SIG-M5 treated with dmso at 0.1 percent for 504 hours (cell line): Measurements from ENCODE around the gene TRIO.

Experiments used
- DNase-seq: peaks from one replicate; lab custom pipeline; 2025; ENCODE audit not compliant: unreplicated experiment; lab: John Stamatoyannopoulos, UW

TRIO gene

DNA sequence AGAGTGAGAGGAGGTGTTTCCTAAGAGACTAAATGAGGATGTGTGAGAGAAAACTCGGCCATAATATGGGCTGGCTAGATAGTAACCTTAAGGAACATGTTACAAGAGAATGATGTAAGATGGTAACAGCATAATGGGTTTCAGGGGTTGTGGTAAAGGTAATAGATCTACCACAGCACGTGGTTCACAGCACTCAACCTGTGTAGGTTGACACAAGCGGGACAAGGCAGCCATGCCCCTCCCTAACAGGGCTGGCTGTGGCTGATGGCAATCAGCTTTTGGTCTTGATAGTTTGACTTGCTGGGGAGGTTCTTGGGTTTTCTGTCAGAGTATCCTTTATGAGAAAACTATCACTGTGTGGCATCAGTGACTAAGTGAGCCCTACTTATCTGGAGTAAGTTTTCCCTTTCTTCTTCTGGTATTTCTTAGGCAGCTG lies 138.6 kb downstream of the TRIO start:
- no peak for DNase-seq

- no peak for DNase-seq
Measured at GRCh38 chr5:14283139-14283538, 140.0 kb downstream of the TRIO start.

DNA sequence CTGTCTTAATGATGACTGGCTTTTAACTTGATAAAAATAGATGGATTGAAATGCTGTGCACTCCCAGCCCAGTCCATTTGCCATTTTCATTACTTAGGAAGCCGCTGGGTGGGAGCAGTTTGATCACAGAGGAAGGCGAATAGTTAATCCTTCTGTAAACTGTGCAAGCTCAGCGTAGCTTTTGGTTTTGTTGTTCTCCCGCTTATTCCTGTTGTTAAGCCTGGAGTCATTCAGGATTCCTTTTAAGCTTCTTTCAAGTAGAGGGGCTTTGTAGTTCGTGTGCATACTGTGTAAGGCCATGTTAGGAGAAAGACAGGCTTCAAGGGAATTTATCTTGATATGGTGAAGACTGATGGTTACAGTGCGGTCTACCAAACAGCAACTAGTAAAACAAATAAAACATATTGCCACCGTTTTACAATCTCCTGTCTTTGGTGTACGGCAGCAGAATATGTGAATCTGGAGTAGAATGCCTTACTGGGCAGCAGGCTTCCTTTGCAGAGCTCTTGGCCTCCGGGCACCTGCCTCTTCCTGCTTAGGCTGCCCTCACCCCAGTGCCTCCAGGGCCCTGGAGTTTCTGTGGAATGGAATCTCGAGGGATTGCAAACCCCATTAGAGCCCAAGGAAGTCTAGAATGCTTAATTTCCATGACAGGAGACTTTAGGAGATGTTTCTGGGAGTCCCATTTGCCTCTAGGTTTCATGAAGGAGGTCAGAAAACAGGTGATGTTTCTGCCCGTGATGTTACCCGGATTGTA lies 141.4 kb downstream of the TRIO start:
- no peak for DNase-seq

GRCh38 chr5:14286007-14286406 lies 142.9 kb downstream of the TRIO start:
- no peak for DNase-seq

DNA sequence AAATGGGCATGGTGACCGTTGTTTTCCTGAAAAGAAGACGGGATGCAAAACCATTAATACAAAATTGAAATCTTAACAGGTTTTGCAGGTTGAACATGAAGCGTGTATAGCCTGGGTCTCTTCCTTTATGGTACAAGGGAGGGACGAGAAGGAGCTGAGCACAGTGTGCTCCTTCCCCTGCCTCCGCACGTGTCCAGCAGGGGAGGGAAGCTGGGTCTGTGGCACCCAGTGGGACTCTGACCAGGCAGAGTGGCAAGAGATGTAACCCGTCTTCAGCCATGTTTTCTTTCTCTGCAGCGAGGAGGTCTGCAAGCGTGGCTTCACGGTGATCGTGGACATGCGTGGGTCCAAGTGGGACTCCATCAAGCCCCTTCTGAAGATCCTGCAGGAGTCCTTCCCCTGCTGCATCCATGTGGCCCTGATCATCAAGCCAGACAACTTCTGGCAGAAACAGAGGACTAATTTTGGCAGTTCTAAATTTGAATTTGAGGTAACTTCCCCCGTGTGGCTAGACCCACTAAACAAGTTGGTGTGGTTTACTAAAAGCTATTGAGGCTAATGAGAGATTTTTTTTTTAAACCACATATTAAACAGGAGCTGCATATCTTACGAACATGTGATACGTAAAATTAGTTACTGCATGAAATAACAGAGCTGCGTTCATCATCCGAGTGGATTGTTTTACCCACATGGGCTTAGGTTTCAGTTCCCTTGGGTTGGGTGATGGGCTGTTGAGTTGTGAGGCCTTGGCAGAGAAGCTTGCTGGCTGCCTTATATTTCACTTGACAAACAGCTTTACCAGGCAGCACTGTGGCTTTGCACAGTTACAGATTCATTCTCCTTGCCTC lies 143.7 kb downstream of the TRIO start:
- peak; percentile 38 for DNase-seq

DNA sequence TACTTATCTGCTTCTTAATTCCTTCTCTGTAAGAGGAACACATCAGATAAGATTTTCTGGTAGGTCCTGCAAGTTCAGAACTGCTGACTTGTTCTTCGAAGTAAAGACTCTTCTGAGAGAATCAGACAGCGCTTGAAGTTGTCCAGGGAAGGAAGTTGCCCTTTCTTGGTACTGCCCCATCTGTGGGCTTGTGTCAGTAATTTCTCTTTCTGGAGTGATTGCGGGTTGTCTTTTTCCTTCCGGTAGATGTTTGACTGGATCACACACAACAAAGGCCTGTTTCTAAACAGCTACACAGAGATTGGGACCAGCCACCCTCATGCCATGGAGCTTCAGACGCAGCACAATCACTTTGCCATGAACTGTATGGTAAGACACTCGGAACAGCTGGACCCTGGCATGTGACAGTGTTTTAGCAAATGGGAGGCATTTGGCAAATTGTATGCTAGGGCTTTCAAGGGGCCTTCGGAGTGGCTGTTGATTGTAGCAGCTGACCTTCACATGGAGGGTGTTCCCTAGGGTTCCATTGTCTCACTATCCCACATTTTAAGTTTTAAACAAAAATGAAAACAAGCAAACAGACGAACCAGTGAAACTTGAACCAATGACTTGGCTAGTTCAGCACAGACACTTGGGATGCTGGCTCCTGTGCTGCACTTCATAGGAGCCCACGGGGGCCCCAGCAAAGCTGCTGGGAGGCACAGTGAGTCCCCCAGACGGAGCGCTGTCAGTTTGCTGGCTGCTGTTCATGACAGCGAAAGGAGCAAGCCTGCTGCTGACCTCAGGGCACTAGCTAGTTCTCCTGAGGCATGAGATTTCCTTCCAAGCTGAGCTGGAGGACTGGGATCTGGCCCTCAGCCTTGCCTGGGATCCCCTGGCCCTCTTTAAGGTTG lies 149.9 kb downstream of the TRIO start:
- DNase-seq: no peak

DNA sequence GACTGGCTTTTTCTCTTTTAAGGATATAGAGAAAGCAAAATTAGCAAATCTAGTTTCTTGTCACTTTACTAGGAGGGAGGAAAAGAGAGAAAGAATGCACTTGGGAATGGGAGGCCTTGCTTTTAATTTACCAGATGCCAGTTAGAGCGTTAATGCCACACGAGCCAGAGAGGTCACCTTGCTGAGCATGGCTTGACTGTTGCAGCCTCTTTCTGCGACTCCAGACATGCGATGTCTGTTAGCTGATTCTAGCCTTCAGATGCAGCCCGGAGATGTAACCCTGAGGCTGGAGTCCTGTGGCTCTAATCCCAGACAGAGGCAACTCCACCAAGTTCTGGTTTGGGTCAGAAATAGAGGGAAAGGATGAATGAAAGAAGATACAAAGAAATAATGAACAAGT lies 152.5 kb downstream of the TRIO start:
- no peak for DNase-seq

- DNase-seq: no peak
Measured at GRCh38 chr5:14296533-14297331, 153.6 kb downstream of the TRIO start.

DNA sequence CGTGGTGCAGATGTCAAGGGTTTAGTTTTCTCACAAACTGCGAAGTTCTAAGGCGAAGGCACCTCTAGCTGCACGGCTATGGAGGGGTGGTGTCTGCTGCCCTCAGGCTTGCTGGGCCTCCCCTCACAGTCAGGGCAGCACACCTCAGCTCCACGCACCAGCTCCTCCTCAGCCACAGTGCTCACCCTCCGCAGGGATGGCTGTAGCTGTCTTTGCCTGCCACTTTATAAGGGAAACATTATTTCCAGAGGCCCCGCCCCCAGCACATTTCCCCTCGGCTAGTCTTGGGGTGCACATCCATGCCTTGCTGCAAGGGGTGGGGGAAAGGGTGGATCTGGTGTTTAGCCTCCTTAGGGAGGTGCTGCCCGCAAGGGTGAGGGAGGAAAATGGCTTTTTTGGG lies 154.6 kb downstream of the TRIO start:
- DNase-seq: no peak

- DNase-seq: no peak
Measured at GRCh38 chr5:14298126-14298847, 155.1 kb downstream of the TRIO start.

DNA sequence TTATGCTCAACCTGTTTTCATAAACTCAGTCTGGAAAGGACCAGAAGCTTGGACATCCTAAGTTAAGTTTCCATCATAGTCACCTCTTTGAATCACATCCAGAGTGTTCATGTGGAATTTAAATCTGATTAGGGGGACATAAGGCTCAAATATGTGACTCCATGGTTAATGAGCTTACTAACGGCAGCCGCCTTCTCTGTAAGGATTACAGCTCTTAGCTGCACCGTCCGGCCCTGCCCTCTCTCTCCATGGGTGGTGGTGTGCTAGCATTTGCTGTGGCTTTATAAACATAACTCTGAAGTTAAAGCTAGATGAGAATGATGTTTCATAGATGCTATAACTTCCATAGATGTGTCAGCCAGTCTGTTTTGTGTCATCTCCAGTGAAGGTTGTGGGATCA lies 156.5 kb downstream of the TRIO start:
- DNase-seq: no peak

- DNase-seq: no peak
Measured at GRCh38 chr5:14301186-14301585, 158.0 kb downstream of the TRIO start.

GRCh38 chr5:14302330-14302729 lies 159.2 kb downstream of the TRIO start:
- no peak for DNase-seq

DNA sequence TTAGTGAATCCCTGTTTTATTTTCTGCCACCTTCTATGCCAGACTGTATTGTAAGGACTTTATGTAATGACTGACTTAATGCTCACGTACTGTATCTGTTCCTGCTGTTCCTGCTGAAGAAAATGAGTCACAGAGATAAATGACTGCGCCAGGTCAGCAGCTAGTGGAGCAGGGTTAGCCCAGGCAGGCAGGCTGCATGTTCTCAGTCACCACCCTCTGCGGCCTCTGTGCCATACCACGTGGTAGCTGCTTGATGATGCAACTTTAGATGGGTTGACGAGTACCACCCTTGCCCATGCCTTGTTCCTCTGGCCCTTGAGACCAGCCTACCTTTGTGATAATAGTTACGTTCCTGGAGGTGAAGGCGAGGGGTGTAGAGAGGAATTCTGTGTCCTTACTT lies 161.9 kb downstream of the TRIO start:
- no peak for DNase-seq

- no peak for DNase-seq
Measured at GRCh38 chr5:14306329-14306815, 163.2 kb downstream of the TRIO start.

DNA sequence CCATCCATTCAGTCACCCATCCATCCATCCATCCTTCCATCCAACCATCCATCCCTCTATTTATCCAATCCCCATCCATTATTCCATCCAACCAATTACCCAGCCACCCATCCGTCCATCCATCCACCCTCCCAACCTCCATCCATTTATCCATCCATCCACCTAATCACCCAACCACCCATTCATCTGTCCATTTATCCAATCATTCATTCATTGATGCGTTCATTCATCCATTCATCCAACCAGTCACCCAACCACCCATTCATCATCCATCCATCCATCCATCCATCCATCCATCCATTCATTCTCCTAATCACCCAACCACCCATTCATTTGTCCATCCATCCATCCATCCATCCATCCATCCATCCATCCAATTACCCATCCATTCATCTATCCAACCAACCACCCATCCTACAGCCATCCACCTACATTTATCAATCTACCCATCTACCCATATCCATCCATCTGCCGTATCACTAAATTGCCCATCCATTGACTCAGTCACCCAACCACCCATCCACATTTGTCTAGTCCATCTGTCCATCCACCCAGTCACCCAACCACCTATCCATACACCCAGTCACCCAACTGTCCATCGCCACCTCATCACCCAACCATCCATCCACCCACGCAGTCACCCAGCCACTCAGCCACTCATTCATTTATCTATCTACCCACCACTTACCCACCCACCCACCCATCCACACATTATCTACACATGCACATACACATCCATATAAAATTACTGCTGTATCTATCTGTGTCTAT lies 165.4 kb downstream of the TRIO start:
- DNase-seq: no peak

DNA sequence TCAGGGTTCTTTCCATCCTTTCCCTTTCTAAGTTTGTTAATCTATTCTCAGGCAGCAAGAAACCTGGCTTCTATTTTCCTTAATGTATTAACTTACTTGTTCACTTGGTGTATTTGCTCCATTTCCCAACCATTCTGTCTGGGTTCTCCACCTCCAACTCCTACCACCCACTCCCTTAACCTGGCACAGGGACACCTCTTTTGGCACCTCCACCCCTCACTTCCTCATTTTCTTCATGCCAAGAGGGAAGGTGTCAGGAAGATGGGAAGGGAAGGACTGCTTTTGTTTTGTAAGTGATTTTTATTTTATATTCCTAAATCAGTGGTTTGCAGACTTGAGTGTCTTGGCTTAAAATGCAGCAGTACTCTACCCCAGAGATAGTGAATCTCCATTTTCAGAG lies 166.1 kb downstream of the TRIO start:
- DNase-seq: no peak

DNA sequence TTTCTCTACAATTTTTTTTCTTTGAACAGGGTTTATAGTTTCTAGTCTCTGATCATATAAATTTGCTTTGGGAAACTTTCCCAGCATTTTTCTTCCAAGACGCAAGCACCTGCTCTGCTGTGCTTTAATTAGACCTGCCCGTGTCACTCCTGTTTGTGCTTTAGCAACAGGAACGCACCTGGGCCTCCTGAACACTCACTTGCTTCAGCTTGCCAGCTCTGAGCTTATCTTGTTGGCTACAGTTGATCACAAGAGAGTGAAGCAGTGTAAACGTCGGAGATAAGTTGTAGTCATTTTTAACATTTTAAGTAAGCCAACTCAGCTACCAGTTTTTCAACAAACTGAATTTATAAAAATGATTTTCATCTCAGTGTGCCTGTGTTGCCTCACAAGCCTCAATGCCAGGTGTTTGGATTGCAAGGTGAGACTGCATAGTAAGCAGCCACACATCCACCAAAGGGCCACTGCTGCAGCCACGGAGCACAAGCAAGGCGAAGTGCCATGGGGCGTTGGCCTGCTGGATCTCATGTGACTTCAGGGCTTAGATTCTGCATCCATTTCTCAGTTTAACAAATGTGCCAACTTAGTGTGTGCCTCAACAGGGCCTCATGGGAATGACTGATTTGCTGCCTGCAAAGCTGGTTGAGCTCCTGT lies 166.9 kb downstream of the TRIO start:
- DNase-seq: no peak
